Kidney (tissue), 14 donors: ENCODE measurements around the gene UBR3. TPM values are rescaled to one million over a fixed set of nuclear protein-coding genes. Genes with fewer than 3 reads are reported as not detected.

Experiments used
- DNase-seq, 5 donors: peaks; one replicate each; pipeline ENCODE4 v3.0.0-alpha.2; 2013 to 2020
- FAIRE-seq: peaks from 2 replicates; lab custom pipeline; 2012; peaks lifted over from hg19 to GRCh38; lab: Jason Lieb, UNC
- H3K27ac ChIP-seq, 2 donors: one replicate each; pipeline ENCODE4 v1.7.0; 2013; ENCODE audit warnings: low read depth in 2 of 2, low read length in 2 of 2, inconsistent platforms in 1 of 2
- H3K27me3 ChIP-seq: one replicate; pipeline ENCODE4 v1.7.1; 2013; ENCODE audit warnings: low read length, inconsistent platforms; ENCODE audit not compliant: control insufficient read depth, insufficient read depth
- H3K36me3 ChIP-seq, 3 donors: one replicate each; pipeline versions ENCODE4 v1.7.0 to v1.7.1; 2013; ENCODE audit warnings: low read length in 3 of 3, control low read depth in 1 of 3, inconsistent platforms in 1 of 3; ENCODE audit not compliant: insufficient read depth in 3 of 3, control insufficient read depth in 2 of 3
- H3K4me1 ChIP-seq, 3 donors: one replicate each; pipeline versions ENCODE4 v1.7.0 to v1.7.1; 2013; ENCODE audit warnings: low read length in 3 of 3, inconsistent platforms in 1 of 3, low read depth in 1 of 3; ENCODE audit not compliant: control insufficient read depth in 2 of 3, insufficient read depth in 2 of 3
- H3K4me3 ChIP-seq, 3 donors: one replicate each; pipeline versions ENCODE4 v1.7.0 to v1.8.1; 2013; ENCODE audit warnings: low read length in 3 of 3, control low read depth in 1 of 3, inconsistent platforms in 1 of 3
- H3K9ac ChIP-seq, 3 donors: one replicate each; pipeline versions ENCODE4 v1.7.0 to v1.7.1; 2013; ENCODE audit warnings: low read length in 3 of 3, control low read depth in 1 of 3, inconsistent platforms in 1 of 3
- H3K9me3 ChIP-seq, 3 donors: one replicate each; pipeline versions ENCODE4 v1.7.0 to v1.7.1; 2013; ENCODE audit warnings: low read length in 3 of 3, control low read depth in 1 of 3, inconsistent platforms in 1 of 3; ENCODE audit not compliant: control insufficient read depth in 2 of 3, insufficient read depth in 1 of 3
- intact Hi-C: fragments of 100-400 bp; cut with DNase I; formaldehyde crosslinking; loops from one replicate; pipeline ENCODE4 v1.11.1; 2022
- polyA plus RNA-seq: library from polyadenylated mRNA; stranded (reverse); fragments of 350-450 nt; fragmentation: Illumina TruSeq; extraction: RNeasy Lipid Tissue Mini Kit (QIAGEN cat#74804); gene quantifications from one replicate; pipeline ENCODE4 v1.2.3, GENCODE V29; 2014; ENCODE audit warnings: low read depth, low replicate concordance; ENCODE audit not compliant: insufficient read depth
- total RNA-seq: library from RNA; stranded (reverse); fragmentation: NEBNext Ultra II Directional; extraction: Animal tissue kit (Norgen Biotek cat#: 25700); gene quantifications from one replicate; pipeline ENCODE4 v1.2.1, GENCODE V29; 2021
- TF ChIP-seq, protein P1 (sequence below): IDR thresholded peaks from 3 replicates; pipeline ENCODE4 v1.5.1; 2012; ENCODE audit warnings: mild to moderate bottlenecking, moderate library complexity, borderline replicate concordance; ENCODE audit not compliant: insufficient read depth; ENCODE audit errors: extremely low read depth
- donor health status: control.
- donor health status: control.
- donor health status: control.
- donor health status: control.
- donor health status: control.
- donor health status: DM: yes; HTN: yes; CAD: no.
- donor health status: Normal renal cell carcinoma (clear cell type).

Gene UBR3
- total and polyA plus RNA-seq, 2 donors from 2014 or later, result 10.2 to 41.0 TPM

DNA sequence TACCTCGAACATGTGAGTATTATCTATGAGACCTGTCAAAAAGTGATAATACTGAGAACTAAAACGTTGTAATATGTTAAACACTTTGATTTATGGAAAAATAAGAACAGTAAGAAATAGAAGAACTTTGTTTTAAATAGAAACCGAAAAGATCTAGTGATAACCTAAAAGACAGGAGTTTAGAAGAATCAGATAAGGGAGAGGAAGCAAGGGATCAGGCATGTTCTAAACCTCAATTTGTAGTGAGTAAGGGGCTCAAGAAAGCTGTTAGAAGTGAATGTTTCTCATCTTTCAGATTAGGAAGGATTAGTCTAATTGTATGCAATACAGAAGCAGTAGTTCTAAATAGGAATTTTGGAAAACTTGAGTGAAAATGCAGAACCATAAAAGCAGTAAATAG lies 182.0 kb downstream of the UBR3 start:
- H3K27me3 ChIP-seq, result no peaks in the 10 kb centered on the region
- no peak for DNase-seq
- H3K4me3 ChIP-seq, result no peak overlapping the region
- H3K9me3 ChIP-seq, result no peaks in the 10 kb centered on the region
- H3K4me1 ChIP-seq, result no peaks in the 10 kb centered on the region
- intact Hi-C loops, result no loop called here
- H3K9ac ChIP-seq, result no peak overlapping the region
- TF ChIP-seq, protein P1, sequence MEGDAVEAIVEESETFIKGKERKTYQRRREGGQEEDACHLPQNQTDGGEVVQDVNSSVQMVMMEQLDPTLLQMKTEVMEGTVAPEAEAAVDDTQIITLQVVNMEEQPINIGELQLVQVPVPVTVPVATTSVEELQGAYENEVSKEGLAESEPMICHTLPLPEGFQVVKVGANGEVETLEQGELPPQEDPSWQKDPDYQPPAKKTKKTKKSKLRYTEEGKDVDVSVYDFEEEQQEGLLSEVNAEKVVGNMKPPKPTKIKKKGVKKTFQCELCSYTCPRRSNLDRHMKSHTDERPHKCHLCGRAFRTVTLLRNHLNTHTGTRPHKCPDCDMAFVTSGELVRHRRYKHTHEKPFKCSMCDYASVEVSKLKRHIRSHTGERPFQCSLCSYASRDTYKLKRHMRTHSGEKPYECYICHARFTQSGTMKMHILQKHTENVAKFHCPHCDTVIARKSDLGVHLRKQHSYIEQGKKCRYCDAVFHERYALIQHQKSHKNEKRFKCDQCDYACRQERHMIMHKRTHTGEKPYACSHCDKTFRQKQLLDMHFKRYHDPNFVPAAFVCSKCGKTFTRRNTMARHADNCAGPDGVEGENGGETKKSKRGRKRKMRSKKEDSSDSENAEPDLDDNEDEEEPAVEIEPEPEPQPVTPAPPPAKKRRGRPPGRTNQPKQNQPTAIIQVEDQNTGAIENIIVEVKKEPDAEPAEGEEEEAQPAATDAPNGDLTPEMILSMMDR, result no peak
- no peak for FAIRE-seq
- no peaks in the 10 kb centered on the region for H3K36me3 ChIP-seq
- H3K27ac ChIP-seq, result no peak overlapping the region

DNA sequence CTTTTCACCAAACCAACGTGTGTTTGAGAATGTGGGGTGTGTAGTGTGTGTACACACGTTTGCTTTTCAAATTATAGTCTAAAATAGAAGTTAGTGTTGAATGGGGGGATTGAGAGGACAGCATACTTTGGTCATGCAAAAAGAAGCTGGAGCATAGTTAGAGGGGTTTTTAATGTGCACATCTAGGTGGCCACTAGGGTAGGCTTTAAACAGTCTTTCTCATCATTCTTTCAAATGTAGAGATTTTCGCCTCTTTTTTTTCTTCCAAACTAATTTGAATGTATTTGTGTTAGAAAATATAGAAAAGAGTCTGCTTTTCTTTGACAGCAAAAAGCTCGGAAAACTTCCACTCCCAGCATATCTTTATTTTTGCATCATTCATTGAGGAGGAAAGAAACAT lies 185.5 kb downstream of the UBR3 start:
- Histone ChIP-seq H3K4me1 (no peaks in the 10 kb centered on the region), H3K9ac (no peak overlapping the region), H3K4me3 (no peak overlapping the region), H3K27ac (no peak overlapping the region), H3K27me3 (no peaks in the 10 kb centered on the region), H3K36me3 (no peaks in the 10 kb centered on the region), H3K9me3 (no peaks in the 10 kb centered on the region)
- intact Hi-C loops, result no loop called here
- FAIRE-seq (no peak), DNase-seq (no peak)
- TF ChIP-seq, protein P1, result no peak

DNA sequence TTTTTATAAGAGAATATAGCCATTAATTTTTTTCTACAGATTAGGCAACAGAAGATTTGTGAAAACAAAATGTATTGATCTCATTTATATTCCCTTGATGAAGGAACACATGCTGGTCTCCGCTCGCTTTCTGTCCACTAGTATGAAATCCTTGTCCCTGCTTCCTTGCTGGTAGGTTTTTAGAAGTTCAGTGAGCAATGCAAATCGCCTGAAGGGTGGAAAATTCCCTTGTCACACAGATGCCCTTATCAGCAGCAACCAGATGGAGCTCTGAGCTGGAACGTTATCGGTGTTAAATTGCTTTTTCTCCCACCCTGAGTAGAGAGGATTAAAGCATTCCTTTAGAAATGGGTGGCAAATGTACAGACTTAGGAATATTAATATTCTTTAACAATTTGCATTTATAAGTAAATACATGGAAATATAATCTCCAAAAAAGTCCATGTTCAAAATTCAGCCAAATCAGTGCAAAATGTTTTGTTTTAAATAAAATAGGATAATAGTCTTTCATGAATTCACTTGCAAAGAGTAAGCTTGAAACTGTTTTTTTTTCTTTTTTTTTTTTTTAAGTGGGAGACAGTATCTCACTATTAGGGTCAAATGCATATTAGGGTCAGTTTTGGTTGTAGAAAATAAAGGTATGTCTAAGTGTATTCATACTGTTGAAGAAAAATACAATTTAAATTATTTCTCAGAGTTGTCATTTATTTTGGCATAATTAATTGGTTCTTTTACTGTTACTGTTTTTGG lies 186.7 kb downstream of the UBR3 start:
- Histone ChIP-seq H3K4me3 (no peak overlapping the region), H3K36me3 (no peaks in the 10 kb centered on the region), H3K9ac (no peak overlapping the region), H3K4me1 (no peaks in the 10 kb centered on the region), H3K27me3 (no peaks in the 10 kb centered on the region), H3K27ac (no peak overlapping the region), H3K9me3 (no peaks in the 10 kb centered on the region)
- TF ChIP-seq, protein P1, result no peak
- peak in 2 of 5 donors; percentile 27 to 41 for DNase-seq
- intact Hi-C loops, result no loop called here
- no peak for FAIRE-seq
